K562 (cell line): ENCODE results near the gene CZIB. TPM values are rescaled to one million over a fixed set of nuclear protein-coding genes. Genes with fewer than 3 reads are reported as not detected.

Experiments used
- BCLAF1 ChIP-seq, 2 experiments: fragments of 450-650 bp in 1 of 2; IDR thresholded peaks; 2 replicates each; pipeline ENCODE4 v1.6.1; 2011 to 2017; ENCODE audit warnings: low read depth in 2 of 2, antibody characterized with exemption in 1 of 2, borderline replicate concordance in 1 of 2, low read length in 1 of 2, mild to moderate bottlenecking in 1 of 2, mixed read lengths in 1 of 2; ENCODE audit not compliant: control insufficient read depth in 1 of 2
- CBFA2T2 ChIP-seq: fragments of 450-650 bp; conservative IDR thresholded peaks from 2 replicates; pipeline ENCODE4 v1.6.1; 2017; ENCODE audit warnings: mild to moderate bottlenecking
- CTCFL ChIP-seq: IDR thresholded peaks from 2 replicates; pipeline ENCODE4 v1.6.1; 2011; ENCODE audit warnings: borderline replicate concordance, low read depth, mild to moderate bottlenecking, moderate library complexity, low read length; ENCODE audit not compliant: insufficient read depth, poor library complexity, severe bottlenecking
- DDX20 ChIP-seq: fragments of 450-650 bp; IDR thresholded peaks from 2 replicates; pipeline ENCODE4 v1.6.1; 2016; ENCODE audit warnings: missing genetic modification characterization, low read depth, mild to moderate bottlenecking, missing compliant biosample characterization, moderate library complexity
- SNAPC5 ChIP-seq: fragments of 250-450 bp; sonication (Bioruptor Pico); IDR thresholded peaks from 2 replicates; pipeline ENCODE4 v1.8.0; 2021; ENCODE audit warnings: moderate library complexity, mild to moderate bottlenecking, inconsistent platforms
- STAG1 ChIP-seq: sonication (generic); formaldehyde crosslinking; IDR thresholded peaks from 2 replicates; pipeline ENCODE4 v1.5.0; 2020; ENCODE audit warnings: missing genetic modification reagents, borderline replicate concordance
- TCF7L2 ChIP-seq: fragments of 150-350 bp; IDR thresholded peaks from 2 replicates; pipeline ENCODE4 v1.6.1; 2016; ENCODE audit warnings: low read depth, mild to moderate bottlenecking, low read length, moderate library complexity
- ZBTB40 ChIP-seq, 2 experiments: fragments of 450-650 bp in 1 of 2; sonication (generic) in 1 of 2; formaldehyde crosslinking in 1 of 2; IDR thresholded peaks; 2 replicates each; pipeline versions ENCODE4 v1.7.1 to v1.9.0; 2016 to 2022; ENCODE audit warnings: inconsistent platforms in 1 of 2, mild to moderate bottlenecking in 1 of 2, missing genetic modification reagents in 1 of 2
- polyA plus RNA-seq, 8 experiments: library from polyadenylated mRNA; depleted of rRNA in 4 of 8; stranded (reverse) in 5 of 8; unstranded in 3 of 8; fragments of >200 nt; fragmentation: Nextera tagmentation in 2 of 8; fragmentation: Illumina TruSeq in 1 of 8; extraction: Ambion mirVana in 2 of 8; extraction: Trizol in 1 of 8; gene quantifications; 2 replicates each; pipeline versions ENCODE4 v1.2.1 to v1.2.3, GENCODE V29; 2011 to 2014; ENCODE audit warnings: inconsistent platforms in 1 of 8, missing spikeins in 1 of 8
- total RNA-seq, 7 experiments: library from RNA; depleted of rRNA in 6 of 7; stranded (reverse); fragments of >200 nt in 6 of 7; fragmentation: Illumina TruSeq in 2 of 7; extraction: Trizol in 2 of 7; gene quantifications; 2 replicates each; pipeline versions ENCODE4 v1.2.1 to v1.2.3, GENCODE V29; 2011 to 2021; ENCODE audit warnings: low replicate concordance in 1 of 7

Gene CZIB
- total and polyA plus RNA-seq, 9 of the 15 experiments (the other 6 are each of a cell fraction or from before 2014, with no cell fraction given): 52.6 to 111 (median 80.0) TPM

GRCh38 chr1:53220171-53220961 is at the start of gene CZIB (continued):
- TF ChIP-seq BCLAF1 (IDR thresholded peaks at IDR 0.05; ENCODE audit: borderline replicate concordance in 1 of 2, control insufficient read depth in 1 of 2, low read depth in 2 of 2, low read length in 1 of 2): no peak
- no peak for TF ChIP-seq CTCFL
- TF ChIP-seq ZBTB40 (IDR thresholded peaks at IDR 0.05): peak; percentile 83
- TF ChIP-seq ZBTB40 (CRISPR knock-in tag; IDR thresholded peaks at IDR 0.05): no peak
- no peak for TF ChIP-seq SNAPC5 (CRISPR knock-in tag)
- TF ChIP-seq STAG1: no peak
- TF ChIP-seq DDX20: no peak
- no peak for TF ChIP-seq CBFA2T2
- no peak for TF ChIP-seq TCF7L2
